HepG2 (cell line): ENCODE measurements around the gene HSP90AB1. TPM values are rescaled to one million over a fixed set of nuclear protein-coding genes. Genes with fewer than 3 reads are reported as not detected.

ENCODE experiments used
- ATAC-seq: fragments of 200-7000 bp; cut with Tn5 transposase; 3 replicates; pipeline ENCODE4 v1.9.1; 2020; ENCODE audit warnings: mild to moderate bottlenecking, moderate library complexity
- BruUV-seq: library from RNA; stranded (reverse); fragments of 400-500 nt; replicated peaks from 2 replicates; lab custom pipeline; 2021; lab: Mats Ljungman, UMichigan
- CTCF ChIA-PET: fragments of 300-600 bp; formaldehyde crosslinking; extraction: SDS; loops from one replicate; lab custom pipeline; 2021; ENCODE audit warnings: low total read pairs, inconsistent platforms, low intra/inter-chr PET ratio; lab: Yijun Ruan, JAX
- POLR2A ChIA-PET: fragments of 350-600 bp; sonication (Branson Sonifier 250); formaldehyde crosslinking; loops from one replicate; lab custom pipeline; 2020; ENCODE audit warnings: antibody characterized with exemption, inconsistent platforms; lab: Yijun Ruan, JAX
- DNase-seq: peaks from one replicate; pipeline ENCODE4 v3.0.0-alpha.2; 2015; ENCODE audit warnings: low spot score
- FAIRE-seq: peaks from 3 replicates; lab custom pipeline; 2011; peaks lifted over from hg19 to GRCh38; lab: Jason Lieb, UNC
- H2AFZ ChIP-seq: one replicate; pipeline ENCODE4 v1.6.1; 2011; ENCODE audit warnings: low read length, inconsistent platforms
- H3K27ac ChIP-seq: fragments of 300-600 bp; 3 replicates; pipeline ENCODE4 v1.8.0; 2011; ENCODE audit warnings: mixed run types, mild to moderate bottlenecking, mixed read lengths, low read length, inconsistent platforms; ENCODE audit not compliant: insufficient read depth; ENCODE audit errors: extremely low read length
- H3K27me3 ChIP-seq, 2 experiments: fragments of 200-600 bp in 1 of 2; 2 replicates in 1 of 2; 3 replicates in 1 of 2; pipeline versions ENCODE4 v1.6.0 to v1.8.0; 2011; ENCODE audit warnings: low read length in 2 of 2, mild to moderate bottlenecking in 2 of 2, moderate library complexity in 2 of 2, inconsistent platforms in 1 of 2; ENCODE audit not compliant: insufficient read depth in 2 of 2, control insufficient read depth in 1 of 2
- H3K36me3 ChIP-seq, 2 experiments: fragments of 200-600 bp in 1 of 2; replicated peaks in 1 of 2; 2 replicates in 1 of 2; 3 replicates in 1 of 2; pipeline versions ENCODE4 v1.5.1 to v1.8.0; 2011; ENCODE audit warnings: low read length in 2 of 2, inconsistent platforms in 1 of 2; ENCODE audit not compliant: insufficient read depth in 2 of 2, control insufficient read depth in 1 of 2
- H3K4me1 ChIP-seq: 2 replicates; pipeline ENCODE4 v1.5.1; 2012; ENCODE audit warnings: low read length, inconsistent platforms; ENCODE audit not compliant: insufficient read depth
- H3K4me2 ChIP-seq: 2 replicates; pipeline ENCODE4 v1.6.0; 2011; ENCODE audit warnings: low read depth, low read length, inconsistent platforms
- H3K4me3 ChIP-seq, 3 experiments: fragments of 200-600 bp in 1 of 3; sonication (generic), shearing (Covaris generic) in 1 of 3; replicated peaks in 1 of 3; 2 replicates each; pipeline ENCODE4 v1.5.1; 2011 to 2016; ENCODE audit warnings: low read length in 3 of 3, inconsistent platforms in 2 of 3, low read depth in 2 of 3, mild to moderate bottlenecking in 2 of 3, control low read depth in 1 of 3, mixed read lengths in 1 of 3; ENCODE audit not compliant: insufficient read depth in 1 of 3
- H3K79me2 ChIP-seq: one replicate; pipeline ENCODE4 v1.6.1; 2011; ENCODE audit warnings: low read length, inconsistent platforms; ENCODE audit not compliant: insufficient read depth
- H3K9ac ChIP-seq: 2 replicates; pipeline ENCODE4 v1.6.0; 2011; ENCODE audit warnings: mild to moderate bottlenecking, low read depth, low read length, inconsistent platforms; ENCODE audit not compliant: insufficient read depth
- H3K9me3 ChIP-seq: 2 replicates; pipeline ENCODE4 v1.5.1; 2012; ENCODE audit warnings: mild to moderate bottlenecking, low read length
- H4K20me1 ChIP-seq: 2 replicates; pipeline ENCODE4 v1.6.0; 2011; ENCODE audit warnings: inconsistent platforms, mild to moderate bottlenecking, low read length, moderate library complexity; ENCODE audit not compliant: insufficient read depth
- KDM2A ChIP-seq: sonication (generic); formaldehyde crosslinking; IDR thresholded peaks from 2 replicates; pipeline ENCODE4 v1.4.0; 2020; ENCODE audit warnings: low read depth, missing genetic modification reagents, borderline replicate concordance
- KLF6 ChIP-seq: IDR thresholded peaks from 2 replicates; pipeline ENCODE4 v1.8.0; 2016; ENCODE audit warnings: missing biosample characterization, missing genetic modification reagents
- MXI1 ChIP-seq: IDR thresholded peaks from 3 replicates; pipeline ENCODE4 v1.6.1; 2012; ENCODE audit warnings: low read depth, low read length, inconsistent platforms, borderline replicate concordance
- SKI ChIP-seq: fragments of 450-650 bp; IDR thresholded peaks from one replicate; pipeline ENCODE4 v1.6.1; 2018; ENCODE audit warnings: mild to moderate bottlenecking; ENCODE audit not compliant: partially characterized antibody
- XRCC5 ChIP-seq: fragments of 200-400 bp; formaldehyde crosslinking; optimal IDR thresholded peaks from 2 replicates; pipeline ENCODE3; 2017; ENCODE audit warnings: mild to moderate bottlenecking, low read length
- ZBTB37 ChIP-seq: sonication (generic); formaldehyde crosslinking; IDR thresholded peaks from 2 replicates; pipeline ENCODE4 v1.4.0; 2020; ENCODE audit warnings: mild to moderate bottlenecking, missing genetic modification reagents
- ZFP90 ChIP-seq: sonication (generic); formaldehyde crosslinking; IDR thresholded peaks from 2 replicates; pipeline ENCODE4 v1.8.0; 2022; ENCODE audit warnings: missing genetic modification reagents, mild to moderate bottlenecking, inconsistent platforms, borderline replicate concordance
- ZNF557 ChIP-seq: sonication (generic); formaldehyde crosslinking; IDR thresholded peaks from 2 replicates; pipeline ENCODE4 v1.4.0; 2020; ENCODE audit warnings: missing genetic modification reagents
- ZNF687 ChIP-seq: sonication (generic); formaldehyde crosslinking; IDR thresholded peaks from 2 replicates; pipeline ENCODE4 v1.5.1; 2020; ENCODE audit warnings: mild to moderate bottlenecking, missing genetic modification reagents, moderate library complexity
- ZNF792 ChIP-seq: IDR thresholded peaks from 2 replicates; pipeline ENCODE4 v1.6.1; 2016
- WGBS: methylation state at CpG from one replicate; pipeline ENCODE4 v1.1.6; 2017; ENCODE audit warnings: low lambda C conversion rate; 5-methylcytosine and 5-hydroxymethylcytosine counted together
- in situ Hi-C: cut with HindIII; loops from 2 replicates; pipeline ENCODE4 v1.10.0; 2017; ENCODE audit warnings: low pct_unique_long_range_greater_than_20kb; ENCODE audit not compliant: extremely low pct_ligation_motif_present
- intact Hi-C: fragments of 100-400 bp; cut with micrococcal nuclease; formaldehyde crosslinking; loops from one replicate; pipeline ENCODE4 v1.10.0; 2022; ENCODE audit not compliant: unreplicated experiment
- polyA plus RNA-seq, 8 experiments: library from polyadenylated mRNA; depleted of rRNA in 3 of 8; stranded (reverse) in 7 of 8; unstranded in 1 of 8; fragments of >200 nt; fragmentation: Illumina TruSeq in 4 of 8; extraction: Trizol in 4 of 8; gene quantifications; 2 replicates each; pipeline versions ENCODE4 v1.2.1 to v1.2.3, GENCODE V29; 2011 to 2016; ENCODE audit warnings: low read depth in 4 of 8, missing spikeins in 1 of 8, mixed read lengths in 1 of 8; ENCODE audit not compliant: insufficient read depth in 1 of 8
- total RNA-seq, 5 experiments: library from RNA; depleted of rRNA; stranded (reverse); fragments of >200 nt; fragmentation: Illumina TruSeq; extraction: Trizol; gene quantifications; 2 replicates each; pipeline ENCODE4 v1.2.3, GENCODE V29; 2016; ENCODE audit warnings: low read depth in 1 of 5
- TF ChIP-seq, protein P1 (sequence below): sonication (generic); formaldehyde crosslinking; IDR thresholded peaks from 2 replicates; pipeline ENCODE4 v1.5.1; 2020; ENCODE audit warnings: missing genetic modification reagents, mild to moderate bottlenecking, borderline replicate concordance
- TF ChIP-seq, protein P2 (sequence below): sonication (generic); formaldehyde crosslinking; IDR thresholded peaks from 2 replicates; pipeline ENCODE4 v1.5.0; 2020; ENCODE audit warnings: missing genetic modification reagents, mild to moderate bottlenecking, borderline replicate concordance

Gene HSP90AB1
- total and polyA plus RNA-seq, 2 of the 13 experiments (the other 11 are each of a cell fraction or from before 2014, with no cell fraction given) = 1,325 to 1,472 TPM

GRCh38 chr6:44221291-44221960, 25.5 kb upstream of the HSP90AB1 start:
- no peak overlapping the region for H2AFZ ChIP-seq
- peak overlapping the region; percentile 66 for H3K4me2 ChIP-seq
- H3K9me3 ChIP-seq = no peaks in the 10 kb centered on the region
- H3K9ac ChIP-seq = peak overlapping the region; percentile 52
- H3K36me3 ChIP-seq = no peaks in the 10 kb centered on the region
- ATAC-seq (peak; percentile 70), DNase-seq (peak; percentile 85), FAIRE-seq (peak; percentile 86)
- no peak overlapping the region for H3K27ac ChIP-seq
- 0% methylated on average over 4 of the region's 4 CpGs for WGBS
- in situ Hi-C loops (loop anchor here (5.0 kb wide), 1 partner anchor 49 kb away; no protein-coding TSS in a partner anchor), intact Hi-C loops (loop anchor here (1.0 kb wide), 2 partner anchors 13 to 49 kb away; no protein-coding TSS in a partner anchor)
- H4K20me1 ChIP-seq = no peaks in the 10 kb centered on the region
- CTCF ChIA-PET = interaction anchor here (0.6 to 3.2 kb wide), 4 partner anchors 13 to 36 kb away, joined by 3 to 18 read pairs (median 4); no protein-coding TSS in a partner anchor
- H3K4me3 ChIP-seq = peak overlapping the region in 1 of 3 experiments; percentile 36; a peak in 1 of 6 replicates
- H3K4me1 ChIP-seq = peaks cover 87% of the 10 kb centered on the region
- no TSS peak for BruUV-seq
- POLR2A ChIA-PET = interaction anchor here (0.6 to 4.4 kb wide), 7 partner anchors 9 to 98 kb away, joined by 3 to 61 read pairs (median 4); partner anchors contain the start of genes AARS2, HSP90AB1 and SLC35B2
- peaks cover 1 to 9% of the 10 kb centered on the region in 2 experiments; a peak in 3 of 5 replicates for H3K27me3 ChIP-seq
- H3K79me2 ChIP-seq = peaks cover 17% of the 10 kb centered on the region
- TF ChIP-seq, protein P1, sequence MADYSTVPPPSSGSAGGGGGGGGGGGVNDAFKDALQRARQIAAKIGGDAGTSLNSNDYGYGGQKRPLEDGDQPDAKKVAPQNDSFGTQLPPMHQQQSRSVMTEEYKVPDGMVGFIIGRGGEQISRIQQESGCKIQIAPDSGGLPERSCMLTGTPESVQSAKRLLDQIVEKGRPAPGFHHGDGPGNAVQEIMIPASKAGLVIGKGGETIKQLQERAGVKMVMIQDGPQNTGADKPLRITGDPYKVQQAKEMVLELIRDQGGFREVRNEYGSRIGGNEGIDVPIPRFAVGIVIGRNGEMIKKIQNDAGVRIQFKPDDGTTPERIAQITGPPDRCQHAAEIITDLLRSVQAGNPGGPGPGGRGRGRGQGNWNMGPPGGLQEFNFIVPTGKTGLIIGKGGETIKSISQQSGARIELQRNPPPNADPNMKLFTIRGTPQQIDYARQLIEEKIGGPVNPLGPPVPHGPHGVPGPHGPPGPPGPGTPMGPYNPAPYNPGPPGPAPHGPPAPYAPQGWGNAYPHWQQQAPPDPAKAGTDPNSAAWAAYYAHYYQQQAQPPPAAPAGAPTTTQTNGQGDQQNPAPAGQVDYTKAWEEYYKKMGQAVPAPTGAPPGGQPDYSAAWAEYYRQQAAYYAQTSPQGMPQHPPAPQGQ (CRISPR knock-in tag) = 0 out of 2 replicates have a peak, but pooled peaks have one; percentile 81
- TF ChIP-seq, protein P2, sequence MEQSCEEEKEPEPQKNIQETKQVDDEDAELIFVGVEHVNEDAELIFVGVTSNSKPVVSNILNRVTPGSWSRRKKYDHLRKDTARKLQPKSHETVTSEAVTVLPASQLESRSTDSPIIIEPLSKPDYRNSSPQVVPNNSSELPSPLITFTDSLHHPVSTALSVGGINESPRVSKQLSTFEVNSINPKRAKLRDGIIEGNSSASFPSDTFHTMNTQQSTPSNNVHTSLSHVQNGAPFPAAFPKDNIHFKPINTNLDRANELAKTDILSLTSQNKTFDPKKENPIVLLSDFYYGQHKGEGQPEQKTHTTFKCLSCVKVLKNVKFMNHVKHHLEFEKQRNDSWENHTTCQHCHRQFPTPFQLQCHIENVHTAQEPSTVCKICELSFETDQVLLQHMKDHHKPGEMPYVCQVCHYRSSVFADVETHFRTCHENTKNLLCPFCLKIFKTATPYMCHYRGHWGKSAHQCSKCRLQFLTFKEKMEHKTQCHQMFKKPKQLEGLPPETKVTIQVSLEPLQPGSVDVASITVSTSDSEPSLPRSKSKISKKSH = peak; percentile 69
- TF ChIP-seq ZNF792 (CRISPR knock-in tag) = peak; percentile 78; the same call in 1 of the 2 replicates
- TF ChIP-seq XRCC5 = peak; percentile 98
- TF ChIP-seq ZNF557 = no peak
- TF ChIP-seq ZNF687 = peak; percentile 86
- TF ChIP-seq MXI1 = peak; percentile 95; the same call in 2 of the 3 replicates
- peak; percentile 13 for TF ChIP-seq SKI
- TF ChIP-seq ZBTB37 (CRISPR knock-in tag) = peak; percentile 18; the same call in 1 of the 2 replicates
- TF ChIP-seq ZFP90 (CRISPR knock-in tag) = peak; percentile 40; the same call in 1 of the 2 replicates
- TF ChIP-seq KLF6 (CRISPR knock-in tag) = peak; percentile 48; the same call in 1 of the 2 replicates
- peak; percentile 62; the same call in 1 of the 2 replicates for TF ChIP-seq KDM2A (CRISPR knock-in tag)
